ENCODE results near the gene NOL4L.

NOL4L gene

DNA sequence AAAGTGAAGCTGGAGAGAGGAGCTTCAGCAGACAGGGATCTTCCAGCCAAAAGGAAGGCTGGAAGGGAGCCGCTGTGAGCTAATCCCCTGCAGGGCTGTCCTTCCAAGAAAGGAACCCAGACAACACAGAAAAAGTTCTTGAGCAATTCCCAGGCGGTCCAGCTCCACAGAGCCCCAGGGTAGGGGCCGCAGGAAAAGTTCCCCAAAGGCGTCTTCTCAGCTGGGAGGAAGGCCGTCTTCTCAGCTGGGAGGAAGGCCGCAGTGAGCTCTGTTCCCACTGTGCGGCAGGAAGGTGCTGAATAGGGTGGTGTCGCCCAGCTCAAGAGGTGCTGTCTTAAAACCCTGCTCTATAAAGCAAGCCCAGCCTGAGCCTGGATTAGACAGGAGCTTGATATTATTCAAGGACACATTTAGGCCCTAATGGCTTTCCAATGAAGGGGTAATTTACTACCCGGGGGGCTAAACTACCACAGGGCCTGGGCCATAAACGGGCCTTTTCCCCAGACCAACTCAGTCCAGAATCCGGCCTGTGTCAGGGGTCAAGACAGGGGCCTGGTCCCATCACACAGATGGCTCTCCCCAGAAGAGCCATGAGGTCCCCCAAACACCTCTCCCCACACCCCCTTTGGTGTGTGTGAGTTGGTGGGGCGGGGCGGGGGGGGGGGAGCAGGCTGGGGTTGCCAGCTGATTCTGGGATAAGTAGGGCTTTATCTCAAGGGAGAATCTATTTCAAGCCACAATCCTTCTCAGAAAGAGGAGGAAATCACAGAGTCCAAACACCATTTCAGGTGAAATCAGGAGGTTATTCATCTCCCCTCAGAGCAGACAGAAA lies 103.6 kb downstream of the NOL4L start:
- DNase-seq, result no peak

DNA sequence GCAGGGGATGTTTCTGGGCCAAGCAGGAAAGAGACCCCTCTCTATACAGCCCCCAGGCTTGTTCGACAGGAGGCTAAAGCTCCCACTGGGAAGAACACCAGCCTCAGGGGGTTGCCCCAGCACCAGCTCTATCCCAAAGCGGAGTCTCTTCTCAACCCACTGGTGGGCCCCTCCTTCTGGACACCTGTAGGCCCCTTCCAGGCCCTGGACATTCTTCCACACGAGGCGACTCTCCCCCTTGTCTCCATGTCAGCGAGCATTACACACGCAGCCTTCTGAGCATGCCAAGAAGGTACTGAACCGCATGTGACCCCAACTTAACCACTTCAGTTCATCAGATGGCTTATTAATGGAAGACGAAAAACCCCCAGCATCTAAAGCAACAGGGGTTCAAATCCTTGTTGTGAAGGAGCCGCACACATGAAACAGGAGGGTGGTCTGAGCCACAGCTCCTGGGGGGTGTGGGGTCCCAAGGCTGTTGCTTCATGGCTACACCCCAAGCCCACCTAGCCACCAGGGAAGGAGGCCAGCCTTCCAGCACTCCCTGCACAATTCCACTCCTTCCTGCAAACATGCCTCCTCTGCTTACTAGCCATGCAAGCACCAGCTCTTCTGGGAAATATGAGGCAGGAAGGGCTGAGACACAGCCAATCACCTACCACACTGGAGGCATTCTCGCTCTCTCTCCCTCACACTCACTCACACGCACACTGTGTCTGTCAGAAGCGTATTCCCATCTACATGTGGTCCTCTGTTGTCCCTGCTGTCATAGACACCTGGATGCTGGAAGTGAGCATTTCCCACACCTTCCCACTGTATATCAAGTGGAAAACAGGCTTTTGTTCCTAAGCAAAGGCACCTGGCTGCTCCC lies 104.5 kb downstream of the NOL4L start:
- no peak for DNase-seq

DNA sequence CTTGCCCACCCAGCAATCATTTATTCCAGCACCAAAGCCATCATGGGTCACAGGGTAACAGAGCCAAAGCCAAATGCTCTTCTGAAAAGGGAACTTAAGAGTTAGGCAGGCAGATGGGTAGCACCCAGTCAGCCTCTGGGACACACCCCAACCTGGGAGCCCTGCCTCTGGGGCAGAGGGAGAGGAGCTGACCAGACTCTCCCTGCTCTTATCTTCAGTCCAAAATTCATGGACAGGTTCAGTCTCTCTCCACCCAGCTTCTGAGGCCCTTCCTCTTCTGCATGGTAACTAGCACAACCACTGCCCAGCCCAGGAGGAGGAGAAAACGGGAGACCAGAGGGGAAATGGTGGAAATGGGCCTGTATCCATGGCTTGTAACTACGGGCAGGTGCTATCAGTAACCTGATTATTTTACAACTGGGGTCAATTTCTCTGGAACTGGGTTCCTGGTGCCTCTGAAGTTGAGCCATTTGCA lies 105.4 kb downstream of the NOL4L start:
- DNase-seq, result no peak

DNA sequence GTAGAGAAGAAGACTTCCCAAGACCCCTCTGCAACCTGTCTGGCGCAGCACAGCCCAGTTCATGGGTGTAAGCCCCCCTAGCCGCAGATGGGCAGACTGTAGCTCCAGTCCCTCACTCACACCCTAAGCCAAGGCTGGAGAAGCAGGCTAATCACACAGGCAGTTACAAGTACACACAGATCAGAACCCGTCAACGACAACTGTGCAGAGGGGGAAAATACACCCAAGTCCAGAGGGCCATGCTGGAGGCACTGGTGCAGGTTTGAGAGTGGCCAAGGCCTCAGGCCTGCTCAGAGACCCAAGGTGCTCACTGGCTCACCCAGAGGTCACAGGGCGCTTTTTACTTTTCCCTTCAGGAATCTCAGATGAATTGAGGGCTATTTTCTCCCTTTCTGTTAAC lies 106.1 kb downstream of the NOL4L start:
- no peak for DNase-seq

DNA sequence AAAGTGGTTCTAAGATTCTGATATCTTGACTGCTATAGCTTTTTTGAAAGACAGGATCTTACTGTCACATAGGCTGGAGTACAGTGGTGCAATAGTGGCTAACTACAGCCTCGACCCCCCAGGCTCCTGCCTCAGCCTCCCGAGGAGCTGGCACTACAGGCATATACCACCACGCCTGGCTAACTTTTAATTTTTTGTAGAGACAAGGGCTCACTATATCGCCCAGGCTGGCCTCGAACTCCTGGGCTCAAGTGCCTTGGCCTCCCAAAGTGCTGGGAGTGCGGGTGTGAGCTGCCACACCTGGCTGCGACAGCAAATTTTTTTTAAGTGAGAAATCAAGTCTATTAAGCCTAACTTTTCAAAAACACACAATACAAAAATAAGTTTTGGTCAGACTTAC lies 106.6 kb downstream of the NOL4L start:
- no peak for DNase-seq

DNA sequence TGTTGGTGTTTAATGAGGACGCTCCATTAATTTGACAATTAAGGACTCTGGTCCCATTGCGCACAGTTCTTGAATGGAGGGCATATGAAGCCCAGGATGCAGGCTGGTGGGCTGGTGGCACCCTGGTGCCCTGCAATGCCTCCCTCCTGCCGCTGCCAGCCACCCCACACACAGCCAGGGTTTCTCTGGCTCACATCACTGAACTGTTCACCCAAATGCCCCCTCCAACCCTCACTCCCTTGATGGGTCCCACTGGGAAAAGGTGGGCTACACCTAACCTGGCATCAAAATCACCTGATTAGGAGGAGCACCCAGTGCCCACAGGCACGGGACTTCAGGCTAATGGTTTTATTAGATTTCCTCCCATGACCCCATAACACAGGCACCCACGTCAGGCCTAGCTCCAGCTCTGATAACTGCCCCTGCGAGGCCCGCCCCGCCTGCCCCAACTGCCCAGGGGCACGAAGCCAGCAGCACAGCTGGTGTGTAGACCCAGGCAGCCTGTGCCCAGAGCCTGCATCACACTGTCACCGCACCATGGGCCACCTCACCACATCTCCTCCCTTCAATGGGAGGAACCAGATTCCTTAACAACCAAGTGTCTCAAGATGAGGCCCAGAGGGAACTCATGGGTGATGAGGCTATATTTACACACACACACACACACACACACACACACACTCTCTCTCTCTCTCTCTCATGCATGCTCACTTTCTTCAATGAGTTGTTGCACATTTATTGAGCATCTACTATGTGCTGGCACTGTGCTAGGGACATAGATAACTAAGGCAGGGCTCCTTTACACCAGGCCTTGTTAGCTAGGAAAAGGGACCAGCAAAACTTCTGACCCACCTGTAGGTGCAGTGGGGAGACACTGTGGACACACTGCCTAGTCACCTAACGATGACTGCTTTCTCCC lies 107.3 kb downstream of the NOL4L start:
- no peak for DNase-seq

DNA sequence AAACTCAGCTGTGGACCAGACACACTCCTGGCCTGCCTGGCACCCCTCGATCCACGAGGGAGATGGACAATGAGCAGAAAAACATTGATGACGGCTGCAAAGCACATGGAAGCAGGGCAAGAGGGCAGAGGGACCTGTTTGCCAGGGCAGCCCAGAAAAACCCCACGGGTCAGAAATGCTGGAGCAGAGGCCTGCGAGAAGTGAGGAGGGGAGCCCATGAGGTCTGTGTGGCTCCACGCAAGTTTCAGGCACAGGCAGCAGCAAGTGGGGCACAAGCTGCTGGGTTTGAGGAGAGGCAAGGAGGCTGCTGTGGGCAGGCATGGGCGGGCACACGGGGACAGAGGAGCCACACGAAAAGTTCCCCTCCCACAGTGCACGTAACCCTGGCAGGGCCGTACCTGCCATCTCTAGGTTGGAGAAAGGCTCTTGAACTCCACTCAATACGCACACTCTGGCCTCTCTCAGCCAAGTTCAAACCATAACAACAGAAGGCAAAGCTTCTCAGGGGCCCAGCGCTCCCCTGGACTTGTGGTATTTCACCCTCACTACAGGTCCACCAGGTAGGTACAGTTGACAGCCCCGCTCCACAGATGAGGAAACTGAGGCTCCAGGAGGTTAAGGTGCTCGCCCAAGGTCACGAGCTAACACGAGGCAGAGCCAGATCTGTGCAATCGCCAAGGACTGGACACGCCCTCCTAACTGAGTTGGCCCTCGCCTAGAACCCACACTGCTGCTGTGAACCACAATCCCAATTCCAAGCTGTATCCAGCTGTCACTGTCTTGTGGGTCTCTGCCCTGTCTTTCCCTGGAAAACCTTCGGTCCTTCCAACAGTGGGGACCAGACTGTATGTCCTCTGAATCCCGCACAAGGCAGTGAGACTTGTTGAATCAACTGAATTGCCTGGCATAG lies 108.2 kb downstream of the NOL4L start:
- no peak for DNase-seq

DNA sequence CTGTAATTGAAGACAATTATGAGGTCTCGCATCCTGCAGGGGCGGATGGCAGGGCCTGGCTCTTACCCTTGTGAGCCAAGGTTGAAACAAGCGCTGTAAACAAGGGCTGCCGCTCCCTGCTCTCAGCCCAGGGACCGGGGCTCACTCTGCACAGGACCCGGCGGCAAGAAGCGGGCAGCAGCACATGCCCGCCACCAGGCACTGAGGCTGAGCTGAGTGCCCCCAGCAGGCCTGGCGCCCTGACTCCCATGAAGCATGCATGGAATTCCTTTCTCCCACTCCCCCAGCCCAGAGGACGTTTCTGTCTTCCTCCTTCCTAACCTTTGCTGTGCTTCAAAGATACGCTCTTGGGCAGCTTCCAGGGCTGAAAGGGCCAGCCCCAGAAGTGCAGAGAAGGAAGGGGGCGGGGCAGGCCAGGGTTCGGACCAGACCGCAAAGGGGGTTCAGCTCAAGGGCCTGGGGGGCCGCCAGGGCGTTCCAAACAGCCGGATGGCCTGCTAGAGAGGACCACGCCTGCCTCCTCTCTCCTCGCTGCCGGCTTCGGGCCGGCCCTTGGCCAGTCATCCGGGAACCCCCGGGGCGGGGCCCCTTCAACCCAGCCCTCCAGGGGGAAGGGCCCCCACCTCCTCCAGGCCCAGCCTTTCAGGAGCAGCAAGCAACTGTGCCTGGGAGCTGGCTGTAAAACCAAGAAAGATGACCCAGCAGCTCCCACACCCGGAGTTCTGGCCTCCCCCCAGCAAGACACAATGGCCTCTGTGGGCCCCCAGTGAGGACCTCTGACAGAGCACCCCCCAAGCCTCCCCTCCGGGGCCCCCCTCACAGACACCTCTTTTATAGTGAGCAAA lies 109.9 kb downstream of the NOL4L start:
- DNase-seq, result peak; percentile 99

DNA sequence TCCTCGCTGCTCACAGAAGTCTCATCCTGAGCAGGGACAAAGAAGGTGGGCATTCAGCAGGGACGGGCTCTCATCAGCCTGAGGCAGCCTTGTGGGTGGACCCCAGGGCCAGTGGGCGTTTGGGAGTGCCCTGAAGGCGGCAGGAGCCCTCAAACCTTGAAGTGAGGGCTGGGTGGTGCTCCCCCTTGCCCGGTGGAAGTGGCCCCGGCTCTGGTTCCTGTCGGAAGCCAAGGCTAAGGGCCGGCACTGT lies 110.5 kb downstream of the NOL4L start:
- no peak for DNase-seq

DNA sequence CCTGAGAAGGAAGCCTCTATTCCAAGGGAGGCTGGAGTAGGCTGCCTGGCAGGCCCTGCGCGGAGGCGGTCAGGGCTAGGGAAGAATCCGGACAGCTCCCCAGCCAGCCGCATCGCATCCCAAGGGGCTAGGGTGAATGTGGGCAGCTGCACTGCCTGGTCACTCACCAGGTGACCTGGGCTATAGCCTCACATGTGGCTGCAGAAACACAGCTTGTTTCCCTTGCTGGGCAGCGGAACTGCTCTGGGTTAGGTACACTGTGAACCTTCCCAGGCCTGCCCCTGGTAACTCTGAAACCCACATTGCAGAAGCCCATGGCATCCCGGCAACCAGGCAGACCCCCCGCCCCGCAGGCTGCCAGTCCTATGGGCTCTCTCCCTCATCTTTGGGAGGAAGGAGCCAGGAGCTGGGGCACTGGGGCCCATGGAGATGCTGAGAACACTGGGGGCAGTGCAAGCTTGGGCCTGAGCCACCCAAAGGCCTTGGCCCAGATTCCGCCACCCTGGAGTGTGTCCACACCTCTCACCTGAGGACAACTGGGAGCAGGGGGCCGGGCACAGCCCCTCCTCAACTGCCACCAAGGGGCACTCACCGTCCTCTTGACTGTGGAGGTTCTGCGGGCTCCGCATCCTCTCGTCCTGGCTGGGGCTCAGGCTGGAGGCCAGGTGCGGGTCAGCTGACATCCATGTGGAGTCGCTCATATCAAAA lies 111.0 kb downstream of the NOL4L start:
- DNase-seq, result no peak

DNA sequence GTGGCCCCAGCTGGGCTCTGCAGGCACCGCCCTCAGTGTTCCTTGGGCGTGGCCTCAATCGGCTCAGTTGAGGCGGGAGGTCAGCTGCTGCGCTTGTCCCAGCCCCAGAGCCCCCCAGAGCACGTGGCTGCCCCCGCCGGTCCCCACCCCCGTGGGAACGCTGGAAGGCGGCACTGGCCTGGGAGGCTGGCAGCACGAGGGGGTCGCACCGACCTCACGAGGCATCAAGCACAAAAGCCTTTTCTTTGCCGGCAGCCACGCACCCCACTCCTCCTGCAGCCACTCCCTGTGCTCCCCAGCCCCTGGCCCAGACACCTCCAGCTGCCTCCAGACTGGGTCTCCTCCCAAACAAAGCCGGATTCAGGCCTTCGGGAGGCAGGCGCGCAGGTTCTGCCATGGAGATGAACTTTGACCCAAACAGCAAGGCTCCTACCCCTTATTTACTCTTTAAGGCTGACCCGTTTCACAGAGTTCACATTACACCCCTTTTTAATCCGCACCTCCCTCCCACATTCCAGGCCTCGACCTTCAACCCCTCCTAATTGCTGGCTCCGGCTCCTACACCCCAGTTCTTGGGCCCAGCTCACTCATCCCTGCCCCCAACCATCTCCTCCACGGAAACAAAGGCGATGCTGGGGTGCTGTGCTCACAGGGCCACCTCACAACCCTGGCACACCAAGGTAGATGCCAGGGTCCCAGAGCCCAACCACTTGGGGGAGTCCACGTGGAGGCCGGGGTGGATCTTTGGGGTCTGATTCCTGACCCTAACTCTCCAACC lies 111.7 kb downstream of the NOL4L start:
- DNase-seq, result no peak

DNA sequence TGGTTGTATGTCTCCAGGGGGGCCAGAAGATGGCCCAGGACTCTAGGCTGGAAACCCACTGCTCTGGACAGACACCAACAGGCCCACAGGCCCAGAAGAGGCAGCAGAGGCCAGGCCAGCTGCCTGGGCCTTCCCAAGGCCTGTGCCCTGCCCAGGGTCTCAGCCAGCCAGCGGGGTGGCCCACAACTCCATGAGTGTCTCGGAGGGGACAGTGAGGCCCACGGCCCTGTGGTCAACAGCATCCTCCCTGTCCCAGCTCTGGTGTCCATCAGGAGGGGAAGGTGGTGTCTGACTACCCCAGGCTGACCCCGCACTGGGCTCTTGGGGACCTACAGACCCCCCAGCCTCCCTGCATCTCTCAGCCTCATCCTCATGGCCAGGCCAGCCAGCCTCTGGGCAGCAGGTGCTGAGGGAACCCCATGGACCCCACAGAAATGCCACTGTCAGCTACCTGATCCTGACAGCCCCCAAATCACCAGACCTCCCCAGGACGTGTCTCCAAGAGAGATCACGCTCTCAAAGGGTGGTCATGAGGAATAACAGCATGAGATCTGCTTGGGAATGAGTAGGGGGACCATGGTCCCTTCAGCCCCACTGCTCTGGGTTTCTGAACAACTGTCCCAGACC lies 112.4 kb downstream of the NOL4L start:
- no peak for DNase-seq

DNA sequence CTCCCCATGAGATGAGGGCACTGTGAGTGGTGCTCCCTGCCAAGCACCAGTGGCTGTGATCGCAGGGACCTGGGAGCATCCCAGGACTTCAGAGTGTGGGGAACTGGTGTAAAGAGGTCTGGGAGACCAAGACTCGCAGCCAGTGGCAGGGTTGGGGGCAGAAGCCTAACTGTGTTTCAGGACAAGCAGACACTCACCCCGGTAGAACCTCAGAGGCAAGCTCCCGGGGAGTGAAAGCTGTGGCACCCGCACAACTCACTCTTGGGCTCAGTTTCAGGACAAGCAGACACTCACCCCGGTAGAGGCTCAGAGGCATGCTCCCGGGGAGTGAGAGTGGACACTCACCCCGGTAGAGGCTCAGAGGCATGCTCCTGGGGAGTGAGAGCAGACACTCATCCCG lies 114.2 kb downstream of the NOL4L start:
- DNase-seq, result no peak

DNA sequence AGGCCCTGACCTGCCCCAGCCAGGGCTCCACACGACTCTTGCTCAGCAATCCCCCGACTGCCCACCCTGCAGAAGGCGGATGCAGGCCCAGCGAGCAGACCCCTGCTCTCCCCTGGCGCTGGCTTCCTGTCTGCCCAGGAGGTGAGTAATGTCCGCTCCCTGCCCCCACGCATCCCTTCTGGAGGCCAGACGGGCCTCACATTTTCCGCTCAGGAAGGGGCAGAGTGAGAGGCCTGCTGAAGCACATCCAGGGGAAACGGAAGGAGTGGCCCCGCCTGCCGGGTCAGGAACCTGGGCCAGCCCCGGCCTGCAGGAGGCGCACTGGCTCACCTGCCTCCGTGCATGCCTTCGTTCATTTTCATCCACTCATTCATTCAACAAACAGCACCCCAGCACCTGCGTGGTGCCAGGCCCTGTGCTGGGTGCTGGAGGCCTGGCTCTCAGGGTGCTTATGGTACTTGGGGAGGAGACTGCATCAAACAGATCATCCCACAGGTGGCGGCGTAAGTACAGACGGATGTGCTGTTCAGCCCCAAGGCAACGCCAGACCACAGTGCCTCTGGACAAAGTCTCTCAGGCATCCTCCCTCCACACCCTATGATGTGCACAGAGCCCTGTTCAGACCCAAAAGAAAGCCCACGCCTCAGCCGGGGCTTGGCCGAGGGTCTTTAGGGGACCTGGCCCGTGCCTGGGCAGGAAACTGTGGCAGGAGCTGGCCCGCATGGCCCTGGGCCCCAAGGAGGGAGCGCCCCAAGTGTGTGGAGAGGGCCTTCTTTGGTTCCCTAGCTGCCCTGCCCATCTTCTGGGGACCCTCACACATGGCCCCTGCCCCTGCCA lies 114.9 kb downstream of the NOL4L start:
- DNase-seq, result peak; percentile 80

DNA sequence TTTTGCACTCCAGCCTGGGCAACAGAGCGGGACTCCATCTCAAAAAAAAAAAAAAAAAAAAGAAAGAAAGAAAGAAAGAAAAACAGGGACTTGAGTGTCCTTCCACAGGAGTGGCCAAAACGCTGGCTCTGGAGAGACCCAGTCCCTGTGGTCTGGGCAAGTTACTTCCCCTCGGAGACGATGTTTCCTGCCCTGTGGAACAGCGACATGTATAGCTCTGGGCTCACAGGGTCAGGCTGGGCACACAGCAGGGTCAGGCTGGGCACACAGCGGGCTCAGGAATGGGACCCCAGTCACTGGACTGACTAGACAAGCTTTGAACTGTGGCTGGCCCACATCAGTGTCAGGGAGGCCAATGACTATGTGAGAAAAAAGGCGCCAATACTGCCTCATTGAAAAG lies 116.3 kb downstream of the NOL4L start:
- no peak for DNase-seq

DNA sequence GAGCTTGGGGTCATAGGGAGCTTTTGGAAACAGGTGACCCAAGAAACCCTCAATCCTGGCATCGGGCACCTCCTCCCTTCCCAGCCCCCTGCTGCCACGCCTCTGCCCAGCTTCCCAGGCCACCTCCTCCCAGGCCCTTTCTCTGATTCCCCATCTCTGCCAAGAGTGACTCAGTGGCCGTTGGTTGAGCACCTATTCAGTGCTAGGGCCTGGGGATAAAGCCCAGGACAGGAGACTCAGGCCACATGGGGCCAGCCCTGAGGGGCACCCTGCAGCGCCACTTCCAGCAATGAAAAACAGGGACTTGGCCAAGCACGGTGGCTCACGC lies 116.9 kb downstream of the NOL4L start:
- no peak for DNase-seq

DNA sequence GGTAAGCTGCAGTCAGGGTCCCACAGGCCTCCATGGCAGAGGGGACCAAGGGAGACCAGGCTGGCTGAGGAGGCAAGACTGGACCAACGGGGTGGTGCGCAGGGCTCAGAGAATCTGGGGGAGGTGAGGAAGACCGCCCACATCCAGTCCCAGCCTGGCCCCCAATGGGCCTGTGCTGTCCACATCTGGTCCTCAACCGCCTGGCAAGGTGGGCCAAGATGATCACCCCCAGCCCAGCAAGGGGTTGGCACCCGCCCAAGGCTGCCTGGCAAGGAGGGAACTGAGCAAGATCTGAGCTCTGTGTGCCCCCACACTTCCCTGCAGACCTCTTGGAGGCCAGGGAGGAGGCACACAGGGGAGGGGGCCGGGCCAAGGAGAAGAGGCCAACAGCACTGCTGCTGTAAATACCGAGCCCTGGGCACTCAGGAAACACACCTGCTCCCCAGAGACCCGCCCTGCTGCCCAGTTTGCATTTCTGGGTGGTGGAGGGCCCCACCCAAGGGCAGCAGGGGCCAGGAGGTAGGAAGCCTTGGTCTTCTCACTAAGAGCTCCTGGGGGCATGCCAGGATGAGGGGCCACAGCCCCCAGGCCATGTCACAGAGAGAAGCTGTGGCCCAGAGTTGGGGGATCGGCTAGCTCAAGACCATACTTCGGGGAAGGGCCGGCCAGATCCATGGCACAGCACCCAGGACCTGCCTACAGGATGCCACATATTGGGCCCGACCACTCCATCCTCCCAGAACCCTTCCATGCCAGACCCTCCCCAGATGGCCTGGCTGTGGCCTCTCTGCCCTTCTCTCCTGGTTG lies 117.4 kb downstream of the NOL4L start:
- DNase-seq, result no peak
